Measurements from ENCODE around the gene SLC5A3. TPM values are rescaled to one million over a fixed set of nuclear protein-coding genes. Genes with fewer than 3 reads are reported as not detected.

The SLC5A3 gene
- total and polyA plus RNA-seq, 10 of the 15 experiments (the other 5 are each of a cell fraction or from before 2014, with no cell fraction given), result 3.3 to 21.4 (median 12.0) TPM

DNA sequence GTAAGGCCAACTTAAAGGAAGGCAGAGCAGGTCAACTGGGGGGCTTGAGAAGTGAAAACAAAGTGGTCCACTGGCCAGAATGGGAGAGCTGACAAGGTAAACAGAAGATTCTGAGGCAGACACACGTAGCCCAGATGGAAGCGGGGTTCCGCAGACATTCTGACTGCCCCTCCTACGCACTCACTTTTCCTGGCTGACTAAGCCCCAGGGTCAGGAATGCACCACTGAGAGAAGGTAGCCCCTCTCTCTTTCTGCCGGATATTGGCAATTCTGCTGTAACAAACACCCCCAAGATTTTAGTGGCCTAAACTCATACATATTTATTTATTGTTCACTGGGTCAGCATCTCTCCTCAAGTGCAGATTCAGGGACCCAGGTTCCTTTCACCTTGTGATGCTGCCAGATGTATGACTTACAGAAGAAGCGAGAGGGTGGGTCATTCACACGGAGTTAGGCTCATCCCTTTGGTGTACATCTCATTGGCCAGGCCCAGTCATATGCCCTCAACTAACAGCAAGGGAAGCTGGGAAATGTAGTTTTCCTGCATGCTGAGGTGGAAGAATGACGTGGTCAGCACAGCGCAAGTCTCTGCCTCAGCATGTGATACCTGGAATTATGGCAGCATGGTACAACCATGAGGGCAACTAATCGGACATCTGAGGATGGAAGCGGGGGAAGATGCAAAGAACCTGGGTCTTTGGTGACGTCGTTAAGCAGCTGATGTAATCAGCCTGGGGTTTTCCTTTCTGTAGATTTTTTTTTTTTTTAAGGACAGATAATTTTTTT lies 43.4 kb upstream of the SLC5A3 start (continued):
- TF ChIP-seq, protein P1, sequence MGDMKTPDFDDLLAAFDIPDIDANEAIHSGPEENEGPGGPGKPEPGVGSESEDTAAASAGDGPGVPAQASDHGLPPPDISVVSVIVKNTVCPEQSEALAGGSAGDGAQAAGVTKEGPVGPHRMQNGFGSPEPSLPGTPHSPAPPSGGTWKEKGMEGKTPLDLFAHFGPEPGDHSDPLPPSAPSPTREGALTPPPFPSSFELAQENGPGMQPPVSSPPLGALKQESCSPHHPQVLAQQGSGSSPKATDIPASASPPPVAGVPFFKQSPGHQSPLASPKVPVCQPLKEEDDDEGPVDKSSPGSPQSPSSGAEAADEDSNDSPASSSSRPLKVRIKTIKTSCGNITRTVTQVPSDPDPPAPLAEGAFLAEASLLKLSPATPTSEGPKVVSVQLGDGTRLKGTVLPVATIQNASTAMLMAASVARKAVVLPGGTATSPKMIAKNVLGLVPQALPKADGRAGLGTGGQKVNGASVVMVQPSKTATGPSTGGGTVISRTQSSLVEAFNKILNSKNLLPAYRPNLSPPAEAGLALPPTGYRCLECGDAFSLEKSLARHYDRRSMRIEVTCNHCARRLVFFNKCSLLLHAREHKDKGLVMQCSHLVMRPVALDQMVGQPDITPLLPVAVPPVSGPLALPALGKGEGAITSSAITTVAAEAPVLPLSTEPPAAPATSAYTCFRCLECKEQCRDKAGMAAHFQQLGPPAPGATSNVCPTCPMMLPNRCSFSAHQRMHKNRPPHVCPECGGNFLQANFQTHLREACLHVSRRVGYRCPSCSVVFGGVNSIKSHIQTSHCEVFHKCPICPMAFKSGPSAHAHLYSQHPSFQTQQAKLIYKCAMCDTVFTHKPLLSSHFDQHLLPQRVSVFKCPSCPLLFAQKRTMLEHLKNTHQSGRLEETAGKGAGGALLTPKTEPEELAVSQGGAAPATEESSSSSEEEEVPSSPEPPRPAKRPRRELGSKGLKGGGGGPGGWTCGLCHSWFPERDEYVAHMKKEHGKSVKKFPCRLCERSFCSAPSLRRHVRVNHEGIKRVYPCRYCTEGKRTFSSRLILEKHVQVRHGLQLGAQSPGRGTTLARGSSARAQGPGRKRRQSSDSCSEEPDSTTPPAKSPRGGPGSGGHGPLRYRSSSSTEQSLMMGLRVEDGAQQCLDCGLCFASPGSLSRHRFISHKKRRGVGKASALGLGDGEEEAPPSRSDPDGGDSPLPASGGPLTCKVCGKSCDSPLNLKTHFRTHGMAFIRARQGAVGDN (IDR thresholded peaks at IDR 0.05), result no peak
- TF ChIP-seq BCL3 (IDR thresholded peaks at IDR 0.05; ENCODE audit: borderline replicate concordance, insufficient read depth, low read depth, low read length, poor library complexity, severe bottlenecking), result no peak
- TF ChIP-seq, protein P2, sequence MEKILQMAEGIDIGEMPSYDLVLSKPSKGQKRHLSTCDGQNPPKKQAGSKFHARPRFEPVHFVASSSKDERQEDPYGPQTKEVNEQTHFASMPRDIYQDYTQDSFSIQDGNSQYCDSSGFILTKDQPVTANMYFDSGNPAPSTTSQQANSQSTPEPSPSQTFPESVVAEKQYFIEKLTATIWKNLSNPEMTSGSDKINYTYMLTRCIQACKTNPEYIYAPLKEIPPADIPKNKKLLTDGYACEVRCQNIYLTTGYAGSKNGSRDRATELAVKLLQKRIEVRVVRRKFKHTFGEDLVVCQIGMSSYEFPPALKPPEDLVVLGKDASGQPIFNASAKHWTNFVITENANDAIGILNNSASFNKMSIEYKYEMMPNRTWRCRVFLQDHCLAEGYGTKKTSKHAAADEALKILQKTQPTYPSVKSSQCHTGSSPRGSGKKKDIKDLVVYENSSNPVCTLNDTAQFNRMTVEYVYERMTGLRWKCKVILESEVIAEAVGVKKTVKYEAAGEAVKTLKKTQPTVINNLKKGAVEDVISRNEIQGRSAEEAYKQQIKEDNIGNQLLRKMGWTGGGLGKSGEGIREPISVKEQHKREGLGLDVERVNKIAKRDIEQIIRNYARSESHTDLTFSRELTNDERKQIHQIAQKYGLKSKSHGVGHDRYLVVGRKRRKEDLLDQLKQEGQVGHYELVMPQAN (conservative IDR thresholded peaks at IDR 0.05), result no peak
- no peak for TF ChIP-seq EED (IDR thresholded peaks at IDR 0.05; ENCODE audit: low read depth)
- TF ChIP-seq POU2F2 (IDR thresholded peaks at IDR 0.05; ENCODE audit: borderline replicate concordance, low read depth, low read length), result peak; percentile 36; the same call in 1 of the 3 replicates
- no peak for TF ChIP-seq NR2F1 (conservative IDR thresholded peaks at IDR 0.05)
- TF ChIP-seq CHD1 (IDR thresholded peaks at IDR 0.05; ENCODE audit: low read depth, low read length), result no peak
- TF ChIP-seq, protein P3, sequence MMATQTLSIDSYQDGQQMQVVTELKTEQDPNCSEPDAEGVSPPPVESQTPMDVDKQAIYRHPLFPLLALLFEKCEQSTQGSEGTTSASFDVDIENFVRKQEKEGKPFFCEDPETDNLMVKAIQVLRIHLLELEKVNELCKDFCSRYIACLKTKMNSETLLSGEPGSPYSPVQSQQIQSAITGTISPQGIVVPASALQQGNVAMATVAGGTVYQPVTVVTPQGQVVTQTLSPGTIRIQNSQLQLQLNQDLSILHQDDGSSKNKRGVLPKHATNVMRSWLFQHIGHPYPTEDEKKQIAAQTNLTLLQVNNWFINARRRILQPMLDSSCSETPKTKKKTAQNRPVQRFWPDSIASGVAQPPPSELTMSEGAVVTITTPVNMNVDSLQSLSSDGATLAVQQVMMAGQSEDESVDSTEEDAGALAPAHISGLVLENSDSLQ (IDR thresholded peaks at IDR 0.05), result no peak
- TF ChIP-seq SRF (IDR thresholded peaks at IDR 0.05; ENCODE audit: low read depth in 2 of 2, low read length in 2 of 2), result no peak
- peak; percentile 81 for TF ChIP-seq ZNF384 (IDR thresholded peaks at IDR 0.05; ENCODE audit: borderline replicate concordance, low read depth, low read length)
- TF ChIP-seq PAX8 (IDR thresholded peaks at IDR 0.05), result no peak
- no peak for TF ChIP-seq WRNIP1 (IDR thresholded peaks at IDR 0.05; ENCODE audit: borderline replicate concordance, low read depth, low read length)
- no peak; the same call in 1 of the 2 replicates for TF ChIP-seq IRF3 (IDR thresholded peaks at IDR 0.05)
- TF ChIP-seq CREM (IDR thresholded peaks at IDR 0.05; ENCODE audit: low read depth), result peak; percentile 96
- TF ChIP-seq MYB (IDR thresholded peaks at IDR 0.05; ENCODE audit: borderline replicate concordance, low read depth, low read length), result no peak
- no peak for TF ChIP-seq LARP7 (IDR thresholded peaks at IDR 0.05)
- peak; percentile 30; the same call in 1 of the 2 replicates for TF ChIP-seq RUNX3 (IDR thresholded peaks at IDR 0.05; ENCODE audit: low read length)
- peak; percentile 37; the same call in 1 of the 2 replicates for TF ChIP-seq JUNB (IDR thresholded peaks at IDR 0.05)
- no peak for TF ChIP-seq NR2C2 (IDR thresholded peaks at IDR 0.05; ENCODE audit: borderline replicate concordance, control insufficient read depth, insufficient read length, low read depth)
- no peak for TF ChIP-seq ZZZ3 (IDR thresholded peaks at IDR 0.05; ENCODE audit: control insufficient read depth, insufficient read length, low read depth)
- TF ChIP-seq SP1 (IDR thresholded peaks at IDR 0.05; ENCODE audit: low read depth, low read length), result peak; percentile 68
